Activated CD4-positive, alpha-beta T cell treated with anti-CD3 and anti-CD28 coated beads for 48 hours (primary cell): Measurements from ENCODE around the gene ZNF408.

Experiments used
- DNase-seq: peaks from one replicate; pipeline ENCODE4 v3.0.0-alpha.2; 2020

Gene ZNF408

DNA sequence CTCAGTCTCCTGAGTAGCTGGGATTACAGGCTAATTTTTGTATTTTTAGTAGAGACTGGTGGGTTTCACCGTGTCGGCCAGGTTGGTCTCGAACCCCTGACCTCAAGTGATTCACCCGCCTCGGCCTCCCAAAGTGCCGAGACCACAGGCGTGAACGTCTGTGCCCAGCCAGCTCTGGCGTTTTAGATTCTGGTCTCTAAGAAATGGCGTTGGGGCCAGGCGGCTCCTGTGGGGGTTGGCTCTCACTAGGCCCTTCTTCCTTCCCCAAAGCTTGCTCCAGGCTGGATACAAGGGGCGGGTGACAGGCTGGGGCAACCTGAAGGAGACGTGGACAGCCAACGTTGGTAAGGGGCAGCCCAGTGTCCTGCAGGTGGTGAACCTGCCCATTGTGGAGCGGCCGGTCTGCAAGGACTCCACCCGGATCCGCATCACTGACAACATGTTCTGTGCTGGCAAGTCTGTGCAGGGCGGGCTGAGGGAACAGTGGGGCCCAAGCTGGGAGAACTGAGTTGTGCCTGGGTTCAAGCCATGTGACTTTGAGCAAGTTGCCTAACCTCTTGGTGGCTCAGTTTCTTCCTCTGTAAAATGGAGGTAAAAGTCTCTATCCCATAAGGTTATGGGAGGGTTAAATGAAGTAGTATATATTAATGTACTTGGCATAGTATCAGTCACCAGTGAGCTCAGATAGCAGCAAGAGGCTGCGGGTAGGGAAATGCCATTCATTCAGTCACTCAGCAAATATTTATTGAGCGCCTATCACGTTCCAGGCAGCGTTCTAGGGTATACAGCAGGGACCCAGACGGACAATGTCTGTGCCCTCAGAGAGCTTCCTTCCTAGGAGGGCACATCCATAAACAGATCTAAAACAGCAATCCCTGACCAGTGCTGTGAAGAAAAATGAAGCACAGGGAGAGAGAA is 28.5 kb downstream of the ZNF408 start:
- DNase-seq, result no peak

GRCh38 chr11:46731545-46731944 is 30.7 kb downstream of the ZNF408 start:
- no peak for DNase-seq

DNA sequence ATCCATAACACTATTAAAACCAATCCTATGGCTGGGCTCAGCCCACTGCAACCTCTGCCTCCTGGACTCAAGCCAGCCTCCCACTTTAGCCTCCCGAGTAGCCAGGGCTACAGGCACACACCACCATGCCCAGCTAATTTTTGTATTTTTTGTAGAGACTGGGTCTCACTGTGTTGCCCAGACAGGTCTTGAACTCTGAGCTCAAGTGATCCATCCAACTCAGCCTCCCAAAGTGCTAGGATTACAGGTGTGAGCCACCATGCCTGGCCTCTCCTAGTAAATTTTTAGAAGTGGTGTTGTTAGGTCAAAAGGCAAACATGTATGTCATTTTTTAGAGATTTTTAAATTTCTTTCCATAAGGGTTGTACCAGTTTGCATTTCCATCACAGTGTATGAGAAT is 32.4 kb downstream of the ZNF408 start:
- no peak for DNase-seq

DNA sequence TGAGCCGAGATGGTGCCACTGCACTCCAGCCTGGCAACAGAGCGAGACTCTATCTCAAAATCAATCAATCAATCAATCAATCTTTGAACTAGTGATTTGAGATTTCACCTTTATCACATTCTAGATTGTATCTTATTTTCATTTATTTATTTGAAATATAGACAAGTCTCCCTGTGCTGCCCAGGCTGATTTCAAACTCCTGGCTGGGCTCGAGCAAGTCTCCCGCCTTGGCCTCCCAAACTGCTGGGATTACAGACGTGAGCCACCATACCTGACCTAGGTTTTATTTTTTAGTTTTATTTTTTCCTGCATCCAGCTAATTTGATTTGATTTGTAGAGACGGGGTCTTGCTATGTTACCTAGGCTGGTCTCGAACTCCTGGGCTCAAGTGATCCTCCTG is 35.3 kb downstream of the ZNF408 start:
- no peak for DNase-seq

- no peak for DNase-seq
Measured at GRCh38 chr11:46736615-46737014, 35.8 kb downstream of the ZNF408 start.

DNA sequence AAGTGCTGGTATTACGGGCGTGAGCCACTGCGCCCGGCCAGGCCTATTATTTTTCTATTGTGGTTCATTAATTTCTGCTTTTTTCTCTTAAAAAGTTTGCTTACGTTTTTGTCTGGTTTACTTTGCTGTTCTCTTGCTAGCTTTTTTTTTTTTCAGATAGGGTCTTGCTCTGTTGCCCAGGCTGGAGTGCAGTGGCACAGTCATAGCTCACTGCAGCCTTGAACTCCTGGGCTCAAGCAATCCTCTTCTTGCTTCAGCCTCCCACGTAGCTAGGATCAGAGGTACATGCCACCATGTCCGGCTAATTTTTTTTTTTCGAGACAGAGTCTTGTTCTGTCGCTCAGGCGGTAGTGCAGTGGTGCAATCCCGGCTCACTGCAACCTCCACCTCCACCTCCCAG is 36.9 kb downstream of the ZNF408 start:
- DNase-seq, result no peak

- no peak for DNase-seq
Measured at GRCh38 chr11:46738887-46739286, 38.1 kb downstream of the ZNF408 start.

GRCh38 chr11:46741600-46742484 is 41.0 kb downstream of the ZNF408 start:
- no peak for DNase-seq

DNA sequence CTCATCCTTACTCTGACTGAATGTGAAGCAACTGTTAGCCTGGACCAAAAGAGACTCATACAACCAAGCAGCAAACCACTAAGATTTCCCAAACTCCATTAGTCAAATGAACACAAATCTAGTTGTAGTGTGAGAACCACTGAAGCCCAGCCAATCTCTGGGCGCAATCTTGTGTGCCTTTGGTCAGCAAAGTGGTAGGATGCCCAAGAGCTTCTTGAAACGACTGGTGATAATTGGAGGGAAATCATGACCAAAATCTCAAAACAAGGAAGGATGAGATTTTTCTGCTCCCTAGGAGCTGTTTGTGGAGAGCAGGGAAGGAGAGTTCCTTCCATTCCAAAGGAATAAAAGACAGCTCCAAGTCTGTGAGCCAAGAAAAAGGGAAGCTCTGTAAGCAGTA is 42.2 kb downstream of the ZNF408 start:
- no peak for DNase-seq

- DNase-seq, result no peak
Measured at GRCh38 chr11:46743693-46744339, 43.0 kb downstream of the ZNF408 start.

DNA sequence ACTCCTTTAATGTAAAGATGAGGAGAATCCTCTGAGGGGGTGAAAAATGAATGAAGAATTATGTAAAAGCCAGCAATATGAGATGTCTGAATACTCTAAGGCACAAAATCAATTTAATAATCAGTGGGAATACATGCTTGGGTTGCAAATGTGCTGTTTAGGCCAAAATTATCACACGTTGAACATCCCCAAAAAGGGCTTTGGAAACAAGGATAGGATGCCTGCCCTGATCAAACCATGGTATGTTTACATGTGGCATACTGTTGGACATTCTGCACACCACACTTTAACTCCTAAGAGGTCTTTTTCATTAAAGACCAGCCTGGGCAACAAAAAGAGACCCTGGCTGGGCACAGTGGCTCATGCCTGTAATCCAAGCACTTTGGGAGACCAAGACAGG is 44.5 kb downstream of the ZNF408 start:
- no peak for DNase-seq

GRCh38 chr11:46745995-46746394 is 45.2 kb downstream of the ZNF408 start:
- DNase-seq, result no peak

GRCh38 chr11:46747150-46747549 is 46.3 kb downstream of the ZNF408 start:
- DNase-seq, result no peak
